COLO668 (cell line): ENCODE results near the gene UBE2K.
"Not testable (repeated sequence)": the region's sequence is repeated elsewhere in the genome, so short reads cannot be mapped to it uniquely, and the experiment has no call there.

Source experiments
- DNase-seq: peaks from one replicate; lab custom pipeline; 2025; ENCODE audit not compliant: unreplicated experiment; lab: John Stamatoyannopoulos, UW

The UBE2K gene

DNA sequence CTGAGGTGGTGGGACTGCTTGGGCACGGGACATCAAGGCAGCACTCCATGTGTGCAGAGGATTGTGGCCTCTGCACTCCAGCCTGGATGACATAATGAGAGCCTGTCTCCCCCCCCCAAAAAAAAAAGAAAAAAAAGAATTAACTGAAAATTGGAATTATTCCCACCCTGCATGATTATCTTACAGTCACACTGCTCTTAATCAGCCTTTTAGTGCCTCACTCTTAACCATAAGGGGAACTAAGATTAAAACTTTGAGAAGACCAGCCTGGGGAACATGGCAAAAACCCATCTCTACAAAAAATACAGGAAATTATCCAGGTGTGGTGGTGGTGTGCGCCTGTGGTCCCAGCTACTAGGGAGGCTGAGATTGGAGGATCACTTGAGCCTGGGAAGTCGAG is 94.6 kb downstream of the UBE2K start:
- DNase-seq: no peak

DNA sequence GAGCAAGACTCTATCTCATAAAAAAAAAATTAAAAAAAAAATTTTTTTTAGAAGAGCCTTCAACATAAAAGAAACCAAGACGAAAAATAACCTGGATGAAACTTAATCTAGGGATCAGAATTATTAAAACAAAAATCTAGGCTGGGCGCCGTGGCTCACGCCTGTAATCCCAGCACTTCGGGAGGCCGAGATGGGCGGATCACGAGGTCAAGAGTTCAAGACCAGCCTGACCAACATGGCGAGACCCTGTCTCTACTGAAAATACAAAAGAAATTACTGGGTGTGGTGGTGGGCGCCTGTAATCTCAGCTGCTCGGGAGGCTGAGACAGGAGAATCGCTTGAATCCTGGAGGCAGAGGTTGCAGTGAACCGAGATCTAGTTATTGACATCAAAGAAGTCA is 95.0 kb downstream of the UBE2K start:
- not testable (repeated sequence) for DNase-seq

DNA sequence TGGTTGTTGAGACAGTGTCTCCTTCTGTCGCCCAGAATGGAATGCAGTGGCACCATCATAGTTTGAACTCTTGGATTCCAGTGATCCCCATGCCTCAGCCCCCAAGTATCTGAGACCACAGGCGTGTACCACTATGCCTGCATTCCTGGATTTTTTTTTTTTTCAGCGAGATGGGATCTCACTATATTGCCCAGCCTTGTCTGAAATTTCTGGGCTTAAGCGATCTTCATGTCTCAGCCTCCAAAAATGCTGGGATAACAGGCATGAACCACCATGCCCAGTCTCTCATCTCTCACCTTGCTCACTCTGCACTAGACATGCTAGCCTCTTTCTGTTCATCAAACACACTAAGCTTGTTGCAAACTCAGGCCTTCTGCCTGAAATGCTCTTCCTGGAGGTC is 104.1 kb downstream of the UBE2K start:
- DNase-seq: no peak

DNA sequence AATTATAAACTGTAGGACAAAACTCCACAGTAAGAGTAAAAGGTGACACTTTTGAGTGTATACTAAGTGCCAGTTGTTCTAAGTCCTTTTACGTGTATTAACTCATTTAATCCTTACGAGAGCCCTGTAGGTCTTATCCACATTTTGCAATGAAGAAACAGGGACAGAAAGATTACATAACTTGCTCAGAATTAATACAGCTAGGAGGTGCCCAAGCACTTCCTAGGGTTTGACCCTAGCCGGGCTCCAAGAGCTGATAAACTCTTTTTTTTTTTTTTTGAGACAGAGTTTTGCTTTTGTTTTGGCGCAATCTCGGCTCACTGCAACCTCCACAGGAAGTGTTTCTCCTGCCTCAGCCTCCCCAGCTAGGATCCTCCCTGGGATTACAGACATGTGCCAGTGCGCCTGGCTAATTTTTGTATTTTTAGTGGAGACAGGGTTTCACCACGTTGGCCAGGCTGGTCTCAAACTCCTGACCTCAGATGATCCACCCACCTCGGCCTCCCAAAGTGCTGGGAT is 110.4 kb downstream of the UBE2K start:
- no peak for DNase-seq

DNA sequence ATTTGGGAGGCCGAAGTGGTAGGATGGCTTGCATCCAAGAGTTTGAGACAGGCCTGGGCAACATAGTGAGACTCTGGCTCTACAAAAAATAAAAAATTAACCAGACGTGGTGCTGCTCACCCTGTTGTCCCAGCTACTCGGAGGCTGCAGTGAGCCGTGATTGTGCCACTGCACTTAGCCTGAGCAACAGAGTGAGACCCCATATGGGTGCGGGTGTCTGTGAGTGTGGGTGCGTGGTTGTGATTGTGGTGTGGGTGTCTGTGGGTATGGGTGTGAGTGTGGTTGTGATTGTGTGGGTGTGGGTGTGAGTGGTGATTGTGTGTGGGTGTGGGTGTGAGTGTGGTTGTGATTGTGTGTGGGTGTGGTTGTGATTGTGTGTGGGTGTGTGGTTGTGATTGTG is 114.6 kb downstream of the UBE2K start:
- DNase-seq: no peak

DNA sequence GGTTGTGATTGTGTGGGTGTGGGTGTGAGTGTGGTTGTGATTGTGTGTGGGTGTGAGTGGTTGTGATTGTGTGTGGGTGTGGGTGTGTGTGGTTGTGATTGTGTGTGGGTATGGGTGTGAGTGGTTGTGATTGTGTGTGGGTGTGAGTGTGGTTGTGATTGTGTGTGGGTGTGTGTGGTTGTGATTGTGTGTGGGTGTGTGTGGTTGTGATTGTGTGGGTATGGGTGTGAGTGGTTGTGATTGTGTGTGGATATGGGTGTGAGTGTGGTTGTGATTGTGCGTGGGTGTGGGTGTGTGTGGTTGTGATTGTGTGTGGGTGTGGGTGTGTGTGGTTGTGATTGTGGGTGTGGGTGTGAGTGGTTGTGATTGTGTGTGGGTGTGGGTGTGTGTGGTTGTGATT is 115.1 kb downstream of the UBE2K start:
- DNase-seq: not testable (repeated sequence)

DNA sequence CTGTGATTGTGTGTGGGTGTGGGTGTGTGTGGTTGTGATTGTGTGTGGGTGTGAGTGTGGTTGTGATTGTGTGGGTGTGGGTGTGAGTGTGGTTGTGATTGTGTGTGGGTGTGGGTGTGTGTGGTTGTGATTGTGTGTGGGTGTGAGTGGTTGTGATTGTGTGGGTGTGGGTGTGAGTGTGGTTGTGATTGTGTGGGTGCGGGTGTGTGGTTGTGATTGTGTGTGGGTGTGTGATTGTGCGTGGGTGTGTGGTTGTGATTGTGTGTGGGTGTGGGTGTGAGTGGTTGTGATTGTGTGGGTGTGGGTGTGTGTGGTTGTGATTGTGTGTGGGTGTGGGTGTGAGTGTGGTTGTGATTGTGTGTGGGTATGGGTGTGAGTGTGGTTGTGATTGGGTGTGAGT is 115.8 kb downstream of the UBE2K start:
- not testable (repeated sequence) for DNase-seq

DNA sequence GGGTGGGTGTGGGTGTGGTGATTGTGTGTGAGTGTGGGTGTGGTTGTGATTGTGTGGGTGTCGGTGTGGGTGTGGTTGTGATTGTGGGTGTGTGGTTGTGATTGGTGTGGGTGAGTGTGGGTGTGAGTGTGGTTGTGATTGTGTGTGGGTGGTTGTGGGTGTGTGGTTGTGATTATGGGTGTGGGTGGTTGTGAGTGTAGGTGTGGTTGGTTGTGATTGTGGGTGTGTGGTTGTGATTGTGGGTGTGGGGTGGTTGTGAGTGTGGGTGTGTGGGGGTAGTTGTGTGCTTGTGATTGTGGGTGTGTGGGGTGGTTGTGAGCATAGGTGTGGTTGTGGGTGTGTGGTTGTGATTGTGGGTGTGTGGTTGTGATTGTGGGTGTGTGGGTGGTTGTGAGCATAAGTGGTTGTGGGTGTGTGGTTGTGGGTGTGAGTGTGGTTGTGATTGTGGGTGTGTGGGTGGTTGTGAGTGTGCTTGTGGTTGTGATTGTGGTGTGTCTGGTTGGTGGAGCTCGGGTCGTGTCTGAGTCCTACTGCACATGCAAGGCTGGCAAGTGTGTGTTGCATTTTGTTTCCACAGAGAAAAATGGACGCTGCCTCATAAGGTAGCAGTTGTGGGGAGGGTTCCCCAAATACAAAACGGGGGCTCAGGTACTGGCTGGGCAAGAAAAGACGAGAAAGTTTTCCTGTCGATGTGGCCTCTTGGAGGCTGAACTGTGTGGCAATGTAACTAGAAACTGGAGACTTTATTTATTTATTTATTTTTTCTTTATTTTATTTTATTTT is 116.7 kb downstream of the UBE2K start:
- DNase-seq: no peak

DNA sequence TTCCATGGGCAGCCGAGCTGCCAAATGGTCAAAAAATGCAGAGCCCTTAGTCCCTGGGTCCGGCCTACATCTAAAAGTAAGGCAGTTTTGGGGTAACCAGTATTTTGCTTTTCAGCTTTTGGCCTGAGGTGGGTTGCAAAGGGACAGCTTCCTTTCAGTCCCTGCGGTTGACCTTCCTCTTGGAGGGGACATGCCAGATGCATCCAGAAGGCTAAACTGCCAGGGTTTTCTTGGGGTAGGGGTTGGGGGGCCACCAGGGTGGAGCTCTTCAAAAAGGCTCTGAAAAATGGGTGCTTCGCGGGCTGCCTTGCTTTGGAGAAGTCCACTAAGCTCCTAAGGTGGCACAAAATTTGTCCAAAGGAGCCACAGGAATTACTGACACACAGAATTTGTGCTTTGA is 120.7 kb downstream of the UBE2K start:
- DNase-seq: no peak

DNA sequence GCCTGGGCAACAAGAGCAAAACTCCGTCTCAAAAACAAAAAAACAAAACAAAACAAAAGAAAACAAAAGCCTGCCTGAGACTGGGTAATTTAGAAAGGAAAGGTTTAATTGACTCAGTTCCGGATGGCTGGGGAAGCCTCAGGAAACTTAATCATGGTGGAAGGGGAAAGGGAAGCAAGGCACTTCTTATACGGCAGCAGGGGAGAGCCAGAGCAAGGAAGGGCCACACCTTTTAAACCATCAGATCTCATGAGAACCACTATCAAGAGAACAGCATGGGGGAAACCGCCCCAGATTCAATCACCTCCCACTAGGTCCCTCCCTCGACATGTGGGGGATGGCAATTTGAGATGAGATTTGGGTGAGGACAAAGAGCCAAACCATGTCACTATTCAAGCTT is 122.2 kb downstream of the UBE2K start:
- DNase-seq: no peak

DNA sequence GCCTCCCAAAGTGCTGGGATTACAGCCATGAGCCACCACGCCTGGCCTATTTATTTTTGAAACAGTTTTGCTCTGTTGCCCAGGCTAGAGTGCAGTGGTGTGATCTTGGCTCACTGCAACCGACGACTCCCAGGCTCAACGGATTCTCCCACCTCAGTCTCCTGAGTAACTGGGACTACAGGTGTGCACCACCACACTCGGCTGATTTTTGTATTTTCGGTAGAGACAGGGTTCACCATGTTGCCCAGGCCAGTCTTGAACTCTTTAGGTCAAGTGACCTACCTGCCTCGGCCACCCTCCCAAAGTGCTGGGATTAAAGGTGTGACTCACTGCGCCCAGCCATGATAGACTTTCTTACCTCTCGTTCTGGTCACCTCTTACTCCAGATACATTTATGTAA is 124.0 kb downstream of the UBE2K start:
- no peak for DNase-seq

DNA sequence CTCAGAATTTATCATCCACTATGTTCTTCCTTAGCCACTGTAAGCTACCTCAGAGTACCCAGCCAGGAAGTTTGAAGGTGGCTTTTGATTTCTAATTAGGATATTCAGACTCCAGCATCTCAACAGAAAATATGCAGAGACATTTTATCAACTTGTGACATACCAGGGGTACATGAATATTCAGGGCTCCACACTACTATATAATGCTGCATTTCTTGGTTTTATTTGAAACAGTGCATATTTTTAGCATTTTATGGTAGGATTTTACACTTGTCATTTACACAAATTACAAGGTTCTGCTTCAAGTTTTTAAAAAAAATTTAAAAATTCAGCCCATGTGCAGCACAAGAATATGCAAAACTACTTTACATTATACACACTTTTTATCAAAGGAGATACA is 124.7 kb downstream of the UBE2K start:
- no peak for DNase-seq

DNA sequence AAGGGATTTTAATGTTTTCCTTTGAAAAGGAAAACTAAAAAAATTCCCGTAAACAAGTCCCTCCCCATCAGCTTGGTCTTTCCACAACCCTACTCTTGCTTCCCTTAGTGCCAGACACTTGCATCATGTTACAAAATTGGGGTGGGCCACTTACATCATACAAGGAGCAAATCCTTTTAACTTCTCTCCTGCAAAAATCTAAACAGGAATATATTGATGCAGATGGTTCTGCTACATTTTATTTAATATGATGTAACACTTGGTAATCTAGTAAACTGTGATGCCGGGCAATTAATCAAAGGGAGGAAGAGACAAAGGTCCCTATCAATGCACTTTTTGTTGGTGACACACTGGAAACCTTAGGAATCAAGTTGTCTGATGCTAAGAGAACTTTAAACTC is 125.3 kb downstream of the UBE2K start:
- no peak for DNase-seq

DNA sequence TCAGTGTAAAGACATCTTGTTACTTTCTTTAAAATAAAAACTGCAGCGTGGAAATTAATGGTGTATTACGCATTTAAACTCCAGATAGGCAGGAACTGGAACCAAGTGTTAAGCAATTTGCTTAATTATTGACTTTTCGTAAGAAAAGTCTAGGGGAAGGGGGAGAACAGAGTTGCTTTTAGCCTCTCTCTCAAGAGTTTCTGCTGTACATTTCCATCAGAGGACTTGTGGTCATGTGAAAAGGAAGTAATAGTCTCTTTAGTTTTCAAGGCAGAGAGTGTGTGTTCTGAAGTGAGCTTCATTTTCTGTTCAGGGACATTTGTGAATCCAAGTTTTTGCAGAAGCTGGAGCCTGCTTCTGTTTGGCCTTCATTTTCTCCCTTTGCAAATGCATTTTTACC is 127.2 kb downstream of the UBE2K start:
- DNase-seq: no peak

DNA sequence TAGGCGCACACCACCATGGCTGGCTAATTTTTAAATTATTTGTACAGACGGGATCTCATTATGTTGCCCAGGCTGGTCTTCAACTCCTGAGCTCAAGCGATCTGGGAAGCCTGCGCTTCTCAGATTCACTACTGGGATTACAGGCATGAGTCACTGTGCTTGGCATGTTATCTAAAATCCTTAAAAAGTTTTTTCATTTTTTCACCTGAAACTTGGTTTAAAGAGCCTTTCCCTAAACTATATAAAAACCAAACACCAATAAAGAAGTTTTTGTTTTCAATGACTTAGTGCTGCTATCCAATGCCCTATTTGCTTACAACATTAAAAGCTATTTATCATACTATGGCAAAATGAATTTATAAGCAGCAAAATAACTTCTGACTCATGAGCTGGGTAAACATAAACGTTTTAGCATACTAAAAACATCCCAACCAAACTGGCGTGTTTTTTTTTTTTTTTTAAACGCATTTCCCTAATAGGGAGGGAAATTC is 127.8 kb downstream of the UBE2K start:
- DNase-seq: no peak
